ENCODE measurements around the gene ISL2.

ISL2 gene

GRCh38 chr15:76328106-76328696, 8.4 kb upstream of the ISL2 start:
- no peak for DNase-seq

- DNase-seq, result no peak
Observed at GRCh38 chr15:76328958-76329357, 7.6 kb upstream of the ISL2 start.

DNA sequence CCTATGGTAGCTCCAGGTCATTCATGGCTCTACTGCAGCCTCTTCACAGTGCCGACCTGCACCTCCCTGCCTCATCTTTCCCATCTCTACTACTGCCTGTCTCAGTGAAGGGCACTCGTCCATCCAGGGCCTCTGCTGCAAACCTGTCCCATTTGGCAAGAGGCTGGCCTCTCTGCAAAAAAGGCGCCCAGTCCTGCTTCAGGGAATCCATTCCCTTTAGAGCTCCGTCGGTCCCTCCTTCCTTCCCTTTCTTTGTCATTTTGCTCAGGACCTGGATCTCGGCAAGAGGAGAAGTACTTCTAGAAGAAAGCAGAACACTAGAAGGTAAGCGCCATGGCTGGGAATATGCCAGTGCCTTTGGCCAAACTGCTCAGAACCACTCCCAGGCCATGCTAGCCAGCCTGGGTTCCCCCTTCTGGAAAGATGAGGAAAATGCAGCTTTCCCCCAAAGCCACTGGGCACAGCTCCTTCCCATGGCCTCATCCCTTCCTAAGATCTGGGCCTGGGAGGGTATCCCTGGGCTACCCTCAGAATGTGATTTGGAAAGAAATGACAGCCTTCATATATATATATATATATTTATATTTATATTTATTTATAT, 6.4 kb upstream of the ISL2 start:
- DNase-seq, result no peak

DNA sequence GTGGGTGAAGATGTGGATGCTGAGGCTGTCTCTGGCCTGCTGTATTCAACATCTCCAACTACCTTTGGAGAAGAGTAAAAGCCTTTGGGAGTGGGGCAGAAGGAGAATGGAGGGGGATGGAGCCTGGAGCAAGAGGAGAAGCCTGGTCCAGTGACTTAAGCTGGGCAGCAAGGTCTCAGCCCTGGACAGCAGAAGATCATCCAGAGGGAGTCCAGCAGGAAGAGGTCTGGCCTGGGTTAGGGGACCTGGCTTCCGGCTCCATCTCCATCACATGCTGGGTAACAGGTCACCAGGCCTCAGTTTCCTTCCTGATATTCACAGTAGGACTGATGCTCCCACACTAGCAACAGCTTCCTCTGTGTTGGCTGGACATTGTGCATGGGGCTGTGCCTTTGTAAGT, 3.8 kb upstream of the ISL2 start:
- no peak for DNase-seq

DNA sequence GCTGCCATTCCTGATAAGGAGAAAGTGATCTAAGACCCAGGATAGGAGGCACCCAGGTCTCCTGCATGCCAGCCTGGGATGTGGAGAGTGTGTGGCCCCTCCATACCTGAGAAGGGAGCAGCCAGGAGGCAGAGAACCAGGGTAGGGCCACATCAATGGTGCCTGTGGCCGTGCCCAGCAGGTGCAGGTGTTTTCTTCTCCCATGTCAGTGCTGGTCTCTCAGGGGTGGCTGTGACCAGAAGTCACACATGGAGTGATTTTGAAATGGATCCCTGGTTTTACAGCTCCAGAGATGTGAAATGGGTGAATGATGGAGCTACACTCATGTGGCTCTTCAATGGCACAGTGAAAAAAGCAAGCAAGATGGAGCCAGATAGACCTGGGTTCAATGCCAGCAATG, 3.3 kb upstream of the ISL2 start:
- no peak for DNase-seq

- no peak for DNase-seq
Observed at GRCh38 chr15:76333720-76334437, 2.7 kb upstream of the ISL2 start.

- no peak for DNase-seq
Observed at GRCh38 chr15:76334438-76335306, 1.9 kb upstream of the ISL2 start.

GRCh38 chr15:76335307-76336253, 993 bp upstream of the ISL2 start:
- DNase-seq, result no peak

DNA sequence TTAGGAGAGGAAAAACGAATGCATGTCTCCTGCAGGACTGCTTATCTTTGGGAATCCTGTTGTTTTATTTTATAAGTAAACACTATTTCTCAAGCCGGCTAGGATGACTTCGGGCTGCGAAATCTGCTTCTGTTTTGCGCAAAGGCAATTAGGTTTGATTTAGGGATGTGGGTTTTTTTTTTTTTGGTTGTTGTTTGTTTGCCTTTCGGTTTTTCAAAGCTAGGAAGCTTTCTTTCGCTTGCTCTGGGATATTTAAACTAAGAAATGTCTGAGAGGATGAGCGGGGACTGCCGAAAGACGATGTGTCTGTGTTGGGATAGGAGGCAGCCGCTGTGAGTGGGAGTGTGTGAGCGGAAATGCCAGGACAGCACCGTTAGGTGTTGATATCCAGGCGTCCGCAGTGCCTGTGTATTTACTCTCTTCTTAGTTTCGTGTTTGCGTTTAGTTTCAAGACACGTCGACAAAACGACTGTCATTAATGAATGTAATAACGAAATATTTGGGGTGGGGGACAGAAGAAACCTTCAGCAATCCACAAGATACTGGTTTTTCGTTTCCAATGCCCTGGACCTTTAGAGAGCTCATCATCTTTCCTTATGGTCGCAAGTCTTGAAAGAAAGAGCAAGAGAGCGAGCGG, 604 bp downstream of the ISL2 start:
- DNase-seq, result no peak

GRCh38 chr15:76337696-76338485, 1.3 kb downstream of the ISL2 start:
- DNase-seq, result no peak

DNA sequence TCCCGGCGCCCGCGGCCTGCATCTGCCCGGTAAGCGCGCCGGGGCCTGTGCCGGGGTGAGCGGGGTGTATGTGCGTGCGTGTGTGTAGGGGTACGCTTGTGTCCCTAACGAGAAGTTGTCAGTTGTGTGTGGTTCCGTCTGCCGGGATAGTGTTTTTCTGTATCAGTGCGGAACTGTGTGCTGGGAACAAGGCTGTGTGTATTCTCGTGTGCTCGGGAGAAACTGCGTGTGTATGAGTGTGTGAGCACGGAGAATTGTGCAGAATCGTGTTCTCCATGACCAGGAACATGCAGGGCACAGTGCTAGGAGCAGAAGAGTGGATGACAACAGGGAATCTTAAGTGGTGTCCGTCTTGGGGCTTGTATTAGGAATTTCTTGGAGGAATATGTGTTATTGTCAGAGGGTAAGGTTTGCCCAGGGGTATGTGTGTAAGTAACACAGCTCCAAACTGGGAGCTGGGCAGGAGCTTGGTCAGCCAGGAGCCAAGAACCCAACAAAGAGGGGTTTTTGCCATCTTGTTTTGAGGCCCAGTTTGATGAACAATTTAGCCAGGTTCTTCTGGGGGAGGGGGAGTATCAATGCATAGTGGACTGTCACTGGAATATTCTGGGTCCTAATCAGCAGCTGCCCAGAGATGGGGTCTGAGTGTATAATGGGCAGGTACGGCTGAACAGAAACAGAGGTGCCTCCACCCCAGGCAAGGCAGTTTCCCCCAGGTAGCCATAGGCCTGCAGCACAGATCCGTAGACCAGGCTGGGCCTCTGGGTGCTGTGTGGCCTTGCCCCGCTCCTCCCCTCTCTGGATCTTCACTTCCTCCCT, 2.1 kb downstream of the ISL2 start:
- no peak for DNase-seq

DNA sequence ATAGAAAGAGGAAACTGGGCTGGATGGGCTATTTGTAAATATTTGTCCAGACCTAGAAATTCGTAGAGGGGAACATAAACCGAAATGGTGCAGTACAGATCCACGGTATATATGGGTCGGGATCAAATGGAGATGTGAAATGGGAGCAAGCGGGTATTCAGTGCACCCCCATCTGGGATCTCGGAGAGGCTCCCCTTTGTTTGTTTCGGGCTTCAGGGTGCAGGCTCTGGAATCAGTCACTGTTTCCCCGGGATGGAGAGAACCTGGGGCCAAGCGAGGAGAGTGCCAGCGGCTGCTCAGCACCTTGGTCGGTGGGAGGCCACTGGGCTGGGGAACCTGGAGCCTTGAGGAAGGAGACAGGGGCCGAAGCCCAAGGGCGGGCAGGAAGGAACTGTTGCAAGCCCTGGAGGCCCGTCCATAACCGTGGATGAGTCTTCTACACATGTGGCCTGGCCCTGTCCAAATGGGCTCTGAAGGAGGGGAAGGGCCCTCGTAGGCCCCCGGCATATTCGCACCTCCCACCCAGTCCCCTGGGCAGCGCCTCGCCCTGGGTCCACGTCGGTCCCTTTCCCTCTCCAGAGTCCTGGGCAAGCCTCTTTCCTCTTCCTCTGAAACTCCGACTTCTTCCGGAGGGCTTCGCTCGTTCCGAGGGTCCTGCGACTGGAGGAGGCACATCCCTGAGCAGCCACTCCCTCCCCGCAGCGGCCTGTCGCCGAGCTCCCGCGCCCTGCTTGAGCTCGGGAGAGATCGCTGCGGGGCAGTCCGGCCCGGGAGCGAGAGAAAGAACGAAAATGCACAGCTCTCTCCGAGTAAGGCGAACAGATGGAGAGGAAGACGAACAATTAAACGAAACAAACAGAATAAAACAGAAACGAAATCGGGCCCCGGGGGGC, 3.0 kb downstream of the ISL2 start:
- DNase-seq, result no peak

GRCh38 chr15:76340198-76340802, 3.7 kb downstream of the ISL2 start:
- peak; percentile 50 for DNase-seq

DNA sequence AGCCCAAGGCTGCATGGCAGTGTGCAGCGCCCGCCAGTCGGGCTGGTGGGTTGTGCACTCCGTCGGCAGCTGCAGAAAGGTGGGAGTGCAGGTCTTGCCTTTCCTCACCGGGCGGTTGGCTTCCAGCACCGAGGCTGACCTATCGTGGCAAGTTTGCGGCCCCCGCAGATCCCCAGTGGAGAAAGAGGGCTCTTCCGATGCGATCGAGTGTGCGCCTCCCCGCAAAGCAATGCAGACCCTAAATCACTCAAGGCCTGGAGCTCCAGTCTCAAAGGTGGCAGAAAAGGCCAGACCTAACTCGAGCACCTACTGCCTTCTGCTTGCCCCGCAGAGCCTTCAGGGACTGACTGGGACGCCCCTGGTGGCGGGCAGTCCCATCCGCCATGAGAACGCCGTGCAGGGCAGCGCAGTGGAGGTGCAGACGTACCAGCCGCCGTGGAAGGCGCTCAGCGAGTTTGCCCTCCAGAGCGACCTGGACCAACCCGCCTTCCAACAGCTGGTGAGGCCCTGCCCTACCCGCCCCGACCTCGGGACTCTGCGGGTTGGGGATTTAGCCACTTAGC, 4.3 kb downstream of the ISL2 start:
- DNase-seq, result peak; percentile 77

DNA sequence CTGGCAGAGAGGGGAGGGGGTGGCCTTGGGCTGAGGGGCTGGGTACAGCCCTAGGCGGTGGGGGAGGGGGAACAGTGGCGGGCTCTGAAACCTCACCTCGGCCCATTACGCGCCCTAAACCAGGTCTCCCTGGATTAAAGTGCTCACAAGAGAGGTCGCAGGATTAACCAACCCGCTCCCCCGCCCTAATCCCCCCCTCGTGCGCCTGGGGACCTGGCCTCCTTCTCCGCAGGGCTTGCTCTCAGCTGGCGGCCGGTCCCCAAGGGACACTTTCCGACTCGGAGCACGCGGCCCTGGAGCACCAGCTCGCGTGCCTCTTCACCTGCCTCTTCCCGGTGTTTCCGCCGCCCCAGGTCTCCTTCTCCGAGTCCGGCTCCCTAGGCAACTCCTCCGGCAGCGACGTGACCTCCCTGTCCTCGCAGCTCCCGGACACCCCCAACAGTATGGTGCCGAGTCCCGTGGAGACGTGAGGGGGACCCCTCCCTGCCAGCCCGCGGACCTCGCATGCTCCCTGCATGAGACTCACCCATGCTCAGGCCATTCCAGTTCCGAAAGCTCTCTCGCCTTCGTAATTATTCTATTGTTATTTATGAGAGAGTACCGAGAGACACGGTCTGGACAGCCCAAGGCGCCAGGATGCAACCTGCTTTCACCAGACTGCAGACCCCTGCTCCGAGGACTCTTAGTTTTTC, 4.9 kb downstream of the ISL2 start:
- peak; percentile 77 for DNase-seq

DNA sequence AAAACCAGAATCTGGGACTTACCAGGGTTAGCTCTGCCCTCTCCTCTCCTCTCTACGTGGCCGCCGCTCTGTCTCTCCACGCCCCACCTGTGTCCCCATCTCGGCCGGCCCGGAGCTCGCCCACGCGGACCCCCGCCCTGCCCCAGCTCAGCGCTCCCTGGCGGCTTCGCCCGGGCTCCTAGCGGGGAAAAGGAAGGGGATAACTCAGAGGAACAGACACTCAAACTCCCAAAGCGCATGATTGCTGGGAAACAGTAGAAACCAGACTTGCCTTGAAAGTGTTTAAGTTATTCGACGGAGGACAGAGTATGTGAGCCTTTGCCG, 5.4 kb downstream of the ISL2 start:
- DNase-seq, result peak; percentile 40

GRCh38 chr15:76342382-76343201, 6.0 kb downstream of the ISL2 start:
- no peak for DNase-seq

Data from NCI-H2171 treated with DMSO at 0.1 percent for 48 hours (cell line).